HG02973 (cell line): ENCODE data around the gene BET1.

Source experiments
- ATAC-seq: cut with Tn5 transposase; IDR thresholded peaks from one replicate; pipeline ENCODE4 v1.9.1; 2021; ENCODE audit warnings: moderate library complexity; ENCODE audit not compliant: unreplicated experiment

The BET1 gene

GRCh38 chr7:93960986-93961385 is 43.2 kb downstream of the BET1 start:
- ATAC-seq = no peak

GRCh38 chr7:93958651-93959050 is 45.5 kb downstream of the BET1 start:
- ATAC-seq = no peak

GRCh38 chr7:93958216-93958615 is 45.9 kb downstream of the BET1 start:
- ATAC-seq = no peak

GRCh38 chr7:93957767-93958166 is 46.4 kb downstream of the BET1 start:
- no peak for ATAC-seq

- ATAC-seq = peak; percentile 83
Measured at GRCh38 chr7:93955304-93955703, 48.9 kb downstream of the BET1 start.

- no peak for ATAC-seq
Measured at GRCh38 chr7:93949423-93949822, 54.7 kb downstream of the BET1 start.

GRCh38 chr7:93948873-93949272 is 55.3 kb downstream of the BET1 start:
- no peak for ATAC-seq

- no peak for ATAC-seq
Measured at GRCh38 chr7:93948106-93948505, 56.0 kb downstream of the BET1 start.

GRCh38 chr7:93945756-93946535 is 58.2 kb downstream of the BET1 start:
- no peak for ATAC-seq

GRCh38 chr7:93945083-93945482 is 59.1 kb downstream of the BET1 start:
- ATAC-seq = no peak

GRCh38 chr7:93944673-93945072 is 59.5 kb downstream of the BET1 start:
- no peak for ATAC-seq

GRCh38 chr7:93943816-93944540 is 60.2 kb downstream of the BET1 start:
- no peak for ATAC-seq
